ENCODE measurements around the gene GAB2. TPM values are rescaled to one million over a fixed set of nuclear protein-coding genes. Genes with fewer than 3 reads are reported as not detected.

The GAB2 gene
- total RNA-seq, 4 donors from 2014 or later, result 23.3 to 65.6 (median 58.8) TPM

DNA sequence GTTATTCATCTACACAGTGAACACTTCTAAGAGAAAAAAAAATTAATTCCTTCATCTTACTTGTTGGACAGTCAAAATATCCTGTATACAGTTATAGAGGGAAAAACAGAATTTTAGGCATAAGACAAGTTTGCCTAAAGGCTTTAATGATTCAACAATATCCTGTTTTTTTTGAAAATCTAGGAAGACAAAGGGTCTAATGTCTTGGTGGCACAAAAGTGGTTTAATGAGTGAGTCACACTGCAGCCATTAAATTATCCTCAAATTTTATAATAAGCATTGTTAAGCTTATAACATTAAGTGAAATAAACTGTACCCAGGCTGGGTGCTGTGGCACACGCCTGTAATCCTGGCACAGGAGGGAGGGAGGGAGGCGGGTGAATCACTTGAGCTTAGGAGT, 72.9 kb downstream of the GAB2 start:
- TF ChIP-seq, protein P1, sequence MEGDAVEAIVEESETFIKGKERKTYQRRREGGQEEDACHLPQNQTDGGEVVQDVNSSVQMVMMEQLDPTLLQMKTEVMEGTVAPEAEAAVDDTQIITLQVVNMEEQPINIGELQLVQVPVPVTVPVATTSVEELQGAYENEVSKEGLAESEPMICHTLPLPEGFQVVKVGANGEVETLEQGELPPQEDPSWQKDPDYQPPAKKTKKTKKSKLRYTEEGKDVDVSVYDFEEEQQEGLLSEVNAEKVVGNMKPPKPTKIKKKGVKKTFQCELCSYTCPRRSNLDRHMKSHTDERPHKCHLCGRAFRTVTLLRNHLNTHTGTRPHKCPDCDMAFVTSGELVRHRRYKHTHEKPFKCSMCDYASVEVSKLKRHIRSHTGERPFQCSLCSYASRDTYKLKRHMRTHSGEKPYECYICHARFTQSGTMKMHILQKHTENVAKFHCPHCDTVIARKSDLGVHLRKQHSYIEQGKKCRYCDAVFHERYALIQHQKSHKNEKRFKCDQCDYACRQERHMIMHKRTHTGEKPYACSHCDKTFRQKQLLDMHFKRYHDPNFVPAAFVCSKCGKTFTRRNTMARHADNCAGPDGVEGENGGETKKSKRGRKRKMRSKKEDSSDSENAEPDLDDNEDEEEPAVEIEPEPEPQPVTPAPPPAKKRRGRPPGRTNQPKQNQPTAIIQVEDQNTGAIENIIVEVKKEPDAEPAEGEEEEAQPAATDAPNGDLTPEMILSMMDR (IDR thresholded peaks at IDR 0.05; ENCODE audit: low read depth), result no peak

DNA sequence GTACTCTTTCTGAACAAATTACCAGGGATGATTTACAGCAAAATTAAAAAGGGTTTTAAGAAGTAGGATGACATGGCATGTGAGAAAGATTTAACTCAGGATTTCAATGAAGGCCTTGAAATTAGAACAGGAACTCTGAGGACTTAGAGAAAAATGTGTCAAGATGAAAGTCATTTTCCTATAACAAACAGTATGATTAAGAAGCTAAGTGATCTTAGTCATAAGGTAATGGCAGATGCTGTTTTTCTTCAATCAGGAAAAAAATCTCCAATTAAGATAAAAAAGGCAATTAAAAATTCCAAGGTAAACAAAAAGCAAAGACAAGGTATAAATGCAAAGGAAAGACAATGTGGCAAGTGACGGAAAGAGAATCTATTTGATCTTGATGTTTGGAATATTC, 73.5 kb downstream of the GAB2 start:
- TF ChIP-seq, protein P1 (IDR thresholded peaks at IDR 0.05; ENCODE audit: low read depth), result no peak

DNA sequence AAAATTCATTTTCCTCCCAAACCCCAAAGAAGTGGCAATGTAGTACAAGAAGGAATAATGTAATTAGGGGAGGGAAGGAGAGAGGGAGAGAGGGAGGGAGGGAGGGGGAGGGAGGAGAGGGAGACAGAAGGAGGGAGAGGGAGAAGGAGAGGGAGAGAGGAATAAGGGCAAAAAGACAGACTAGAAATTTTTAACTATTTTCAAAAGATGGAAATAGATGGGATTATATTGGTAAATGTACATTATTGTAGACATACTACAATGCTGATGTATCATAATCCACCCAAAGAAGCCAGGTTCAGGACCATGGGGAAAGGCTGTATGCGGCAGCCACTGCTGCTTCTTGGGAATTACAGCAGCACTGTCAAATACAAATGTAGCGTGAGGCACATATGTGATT, 74.3 kb downstream of the GAB2 start:
- TF ChIP-seq, protein P1 (IDR thresholded peaks at IDR 0.05; ENCODE audit: low read depth), result no peak

DNA sequence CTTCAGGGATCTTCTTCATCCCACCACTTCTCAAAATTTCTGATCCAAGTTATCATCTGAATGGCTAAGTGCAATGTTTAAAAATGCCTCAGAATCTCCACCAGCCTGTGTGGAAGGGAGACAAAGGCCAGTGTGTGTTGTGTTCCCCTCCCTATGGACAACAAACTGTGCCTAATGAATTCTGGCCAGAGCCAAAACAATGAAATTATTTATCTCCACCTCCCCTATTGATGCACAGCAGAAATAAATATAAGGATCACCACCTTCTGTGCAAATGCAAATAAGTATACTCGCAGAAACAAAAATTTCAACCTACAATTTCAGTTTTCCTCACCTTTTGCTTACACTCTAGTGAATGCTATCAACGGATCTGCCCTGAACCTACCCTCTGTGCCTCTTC, 75.8 kb downstream of the GAB2 start:
- TF ChIP-seq, protein P1 (IDR thresholded peaks at IDR 0.05; ENCODE audit: low read depth), result no peak

DNA sequence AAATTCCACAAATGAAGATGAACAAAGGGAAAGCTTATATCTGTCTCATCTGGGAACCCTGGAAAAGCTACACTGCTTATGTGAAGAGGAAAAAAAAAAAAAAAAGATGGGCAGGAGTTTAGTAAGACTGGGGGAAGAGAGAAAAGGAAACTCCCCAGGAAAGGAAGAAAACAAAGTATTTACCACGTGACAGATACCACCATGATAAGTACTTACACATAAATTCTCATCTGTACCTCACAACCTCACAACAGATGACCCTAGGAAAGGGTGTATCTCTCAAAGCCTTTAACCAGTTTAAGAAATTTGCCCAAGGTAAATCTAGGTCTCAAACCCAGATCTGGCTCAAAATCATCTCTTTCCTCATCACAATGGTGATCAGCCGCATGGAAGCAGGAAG, 77.1 kb downstream of the GAB2 start:
- TF ChIP-seq, protein P1 (IDR thresholded peaks at IDR 0.05; ENCODE audit: low read depth), result no peak

DNA sequence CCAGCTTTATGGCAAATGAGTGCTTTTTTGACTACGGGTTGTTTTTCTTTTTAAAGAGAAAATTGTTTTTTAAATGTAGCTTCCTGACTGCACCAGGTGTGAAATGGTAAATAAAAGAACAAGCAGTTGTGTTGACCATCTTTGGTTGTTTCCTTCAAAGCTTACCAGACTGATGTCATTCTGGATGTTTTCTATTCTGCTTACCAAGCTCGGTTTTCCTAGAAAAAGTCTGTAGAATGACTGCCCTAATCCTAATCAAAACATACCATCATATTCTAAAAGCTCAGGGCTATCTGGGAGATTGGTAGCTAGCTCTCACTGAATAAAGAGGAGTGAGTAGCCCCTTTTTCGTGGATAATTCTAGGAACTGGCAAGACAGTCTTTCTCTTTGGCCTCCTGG, 77.7 kb downstream of the GAB2 start:
- TF ChIP-seq, protein P1 (IDR thresholded peaks at IDR 0.05; ENCODE audit: low read depth), result no peak

DNA sequence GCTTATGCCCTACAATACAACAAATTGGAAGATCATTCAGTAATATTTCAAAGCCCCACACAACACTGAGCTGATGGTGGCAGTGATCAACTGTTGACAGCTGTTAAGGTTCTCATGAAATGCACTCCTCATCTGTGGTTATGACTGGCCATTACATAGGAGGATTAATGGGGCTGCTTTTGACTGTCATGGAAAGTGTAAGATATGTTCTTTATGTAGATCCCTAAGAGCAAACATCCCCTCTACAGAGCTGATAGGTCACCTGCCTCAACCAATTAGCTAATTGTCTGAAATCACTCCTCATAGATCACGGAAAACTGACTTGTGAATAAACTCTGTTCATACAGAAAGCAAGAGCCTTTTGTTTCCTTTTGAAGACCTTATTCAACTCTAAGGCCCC, 78.1 kb downstream of the GAB2 start:
- TF ChIP-seq, protein P1 (IDR thresholded peaks at IDR 0.05; ENCODE audit: low read depth), result no peak

All from subcutaneous adipose tissue (tissue), 4 donors.